Measurements from ENCODE around the gene C1orf21. TPM values are rescaled to one million over a fixed set of nuclear protein-coding genes. Genes with fewer than 3 reads are reported as not detected.
A peak's percentile ranks its signal among the peaks of the same experiment; 100 is the strongest.

The C1orf21 gene
- total and polyA plus RNA-seq, 2 of the 4 experiments (the other 2 are of a cell fraction) = 6.4 to 9.9 TPM

GRCh38 chr1:184455786-184456185, 69.0 kb downstream of the C1orf21 start:
- WGBS, 2 experiments (ENCODE audit: extremely low coverage in 2 of 2, insufficient read length in 1 of 2) = no CpG with 5 or more reads among the region's 1 CpG
- Histone ChIP-seq H2AK9ac (replicated peaks; ENCODE audit: low read depth, low read length, poor library complexity) (no peak overlapping the region), H3K4me1 (ENCODE audit: control insufficient read depth, insufficient read depth, low read length) (peaks cover 3% of the 10 kb centered on the region; the same call in 1 of the 2 replicates), H4K91ac (ENCODE audit: insufficient read depth, low read depth, low read length) (no peak overlapping the region), H3K23ac (ENCODE audit: low read depth, low read length) (peak overlapping the region; percentile 49; the same call in 1 of the 2 replicates), H2AK5ac (ENCODE audit: low read depth, low read length) (no peak overlapping the region), H4K5ac (ENCODE audit: low read depth, low read length) (no peak overlapping the region), H2AFZ (replicated peaks; ENCODE audit: low read length, poor library complexity) (no peak overlapping the region), H3K9me1 (ENCODE audit: insufficient read depth, low read length) (no peaks in the 10 kb centered on the region), H3K27me3 (ENCODE audit: control insufficient read depth, insufficient read depth, low read length) (no peaks in the 10 kb centered on the region), H3K36me3 (ENCODE audit: control insufficient read depth, insufficient read depth, low read length) (no peaks in the 10 kb centered on the region), H3K4me2 (ENCODE audit: low read depth, low read length) (no peak overlapping the region), H3K4me3 (ENCODE audit: insufficient read depth, low read depth, low read length) (no peak overlapping the region), H2BK120ac (ENCODE audit: low read depth, low read length) (no peak overlapping the region), H3K18ac (ENCODE audit: low read depth, low read length) (no peak overlapping the region), H3K14ac (replicated peaks; ENCODE audit: low read depth, low read length) (0 out of 2 replicates have a peak overlapping the region, but pooled peaks have one; percentile 21), H3K9ac (ENCODE audit: low read depth, low read length) (no peak overlapping the region), H3K9me3 (ENCODE audit: control insufficient read depth, insufficient read depth, low read length) (no peaks in the 10 kb centered on the region), H3K56ac (ENCODE audit: extremely low read depth, insufficient read depth, low read length) (no peak overlapping the region), H3K4ac (ENCODE audit: low read depth, low read length) (no peak overlapping the region), H2BK5ac (ENCODE audit: low read depth, low read length, poor library complexity, severe bottlenecking) (no peak overlapping the region), H3K27ac (ENCODE audit: insufficient read depth, low read length) (no peak overlapping the region), H4K8ac (ENCODE audit: low read depth in 2 of 2, low read length in 2 of 2) (no peak overlapping the region), H2BK20ac (ENCODE audit: low read depth, low read length) (no peak overlapping the region), H4K20me1 (ENCODE audit: insufficient read depth, low read length) (no peaks in the 10 kb centered on the region), H3K79me1 (ENCODE audit: low read depth in 1 of 2, low read length in 2 of 2) (peaks cover under 1 to 4% of the 10 kb centered on the region in 2 experiments; a peak in 1 of 4 replicates), H2BK15ac (ENCODE audit: low read depth, low read length) (no peak overlapping the region)
- ChIA-PET CTCF (interaction anchor here (0.6 to 1.0 kb wide), 2 partner anchors 10 to 293 kb away, joined by 3 read pairs; no protein-coding TSS in a partner anchor), POLR2A (ENCODE audit: unreplicated experiment) (no interaction called here)
- DNase-seq (no peak), ATAC-seq (ENCODE audit: low read depth) (no peak)
- TF ChIP-seq POLR2A (IDR thresholded peaks at IDR 0.05; ENCODE audit: low read depth, low read length) = no peak
- no peak for TF ChIP-seq RCOR1 (IDR thresholded peaks at IDR 0.05; ENCODE audit: insufficient replicate concordance, low read length)
- TF ChIP-seq MAZ (IDR thresholded peaks at IDR 0.05; ENCODE audit: borderline replicate concordance, low read depth, low read length) = no peak
- TF ChIP-seq NFE2L2 (IDR thresholded peaks at IDR 0.05; ENCODE audit: low read depth, low read length) = no peak
- TF ChIP-seq FOS (IDR thresholded peaks at IDR 0.05; ENCODE audit: low read depth, low read length) = no peak
- TF ChIP-seq MXI1 (IDR thresholded peaks at IDR 0.05; ENCODE audit: borderline replicate concordance, low read depth, low read length) = no peak
- no peak for TF ChIP-seq CTCF (conservative IDR thresholded peaks at IDR 0.05; ENCODE audit: low read depth, low read length)
- TF ChIP-seq BHLHE40 (IDR thresholded peaks at IDR 0.05; ENCODE audit: low read depth, low read length) = no peak
- TF ChIP-seq RFX5 (IDR thresholded peaks at IDR 0.05; ENCODE audit: low read depth, low read length) = no peak
- no peak for TF ChIP-seq CEBPB (IDR thresholded peaks at IDR 0.05; ENCODE audit: low read depth, low read length)
- TF ChIP-seq RAD21 (IDR thresholded peaks at IDR 0.05; ENCODE audit: low read length) = no peak
- TF ChIP-seq USF2 (IDR thresholded peaks at IDR 0.05; ENCODE audit: low read depth, low read length) = no peak
- TF ChIP-seq CHD1 (IDR thresholded peaks at IDR 0.05; ENCODE audit: low read depth, low read length) = no peak
- no peak for TF ChIP-seq SMC3 (IDR thresholded peaks at IDR 0.05; ENCODE audit: low read depth, low read length)
- TF ChIP-seq ELK1 (IDR thresholded peaks at IDR 0.05; ENCODE audit: borderline replicate concordance, low read depth, low read length) = no peak
- intact Hi-C loops (cut with micrococcal nuclease) = no loop called here
- in situ Hi-C loops (cut with MboI; ENCODE audit: low sequenced_read_pairs) = no loop called here
- BruUV-seq (replicated peaks) = no TSS peak
- dilution Hi-C loops (cut with HindIII; ENCODE audit: low sequenced_read_pairs, unreplicated experiment) = no loop called here
